ENCODE results near the gene GNAQ.

- TF ChIP-seq CTCF (IDR thresholded peaks at IDR 0.05; ENCODE audit: low read depth, low read length, missing input control) (no peak), YY1 (IDR thresholded peaks at IDR 0.05) (no peak), FOXA1 (IDR thresholded peaks at IDR 0.05) (no peak), MAX (IDR thresholded peaks at IDR 0.05) (no peak), ZBTB33 (IDR thresholded peaks at IDR 0.05) (no peak), RAD21 (IDR thresholded peaks at IDR 0.05) (no peak), NR2F2 (IDR thresholded peaks at IDR 0.05) (no peak), ATF3 (IDR thresholded peaks at IDR 0.05) (no peak), REST (IDR thresholded peaks at IDR 0.05) (no peak), GABPA (IDR thresholded peaks at IDR 0.05 in 1 of 2, conservative IDR thresholded peaks at IDR 0.05 in 1 of 2) (no peak), TAF1 (conservative IDR thresholded peaks at IDR 0.05) (no peak), EGR1 (IDR thresholded peaks at IDR 0.05; ENCODE audit: low read depth in 2 of 2) (no peak), JUND (IDR thresholded peaks at IDR 0.05) (no peak), SP1 (IDR thresholded peaks at IDR 0.05) (no peak)
Observed at GRCh38 chr9:77802515-77803293, 228.9 kb downstream of the GNAQ start.
